ENCODE measurements around the gene KIR2DL1. TPM values are rescaled to one million over a fixed set of nuclear protein-coding genes. Genes with fewer than 3 reads are reported as not detected.
"Not testable (repeated sequence)": the region's sequence is repeated elsewhere in the genome, so short reads cannot be mapped to it uniquely, and the experiment has no call there.

KIR2DL1 gene
- total and polyA plus RNA-seq, 9 of the 15 experiments (the other 6 are each of a cell fraction or from before 2014, with no cell fraction given) = not detected

- intact Hi-C loops (cut with micrococcal nuclease); H3K4me3 ChIP-seq; DNase-seq (ENCODE audit: extremely low read depth in 1 of 4, low spot score in 3 of 4); FAIRE-seq; H3K4me1 ChIP-seq (replicated peaks in 1 of 2; ENCODE audit: control insufficient read depth in 2 of 2, insufficient read depth in 2 of 2, low read length in 2 of 2); H3K27me3 ChIP-seq (ENCODE audit: control insufficient read depth in 2 of 2, insufficient read depth in 2 of 2, low read length in 2 of 2); H3K9me1 ChIP-seq (ENCODE audit: control insufficient read depth, insufficient read depth, low read length); H3K27ac ChIP-seq (ENCODE audit: extremely low read depth, low read depth, low read length); CTCF ChIA-PET (ENCODE audit: low intra/inter-chr PET ratio); H3K4me2 ChIP-seq (ENCODE audit: insufficient read depth, low read length); H3K79me2 ChIP-seq (ENCODE audit: control insufficient read depth, insufficient read depth, low read length); in situ Hi-C loops (cut with MboI); H4K20me1 ChIP-seq (replicated peaks; ENCODE audit: control insufficient read depth, insufficient read depth, low read length); H3K36me3 ChIP-seq (ENCODE audit: control insufficient read depth, insufficient read depth, low read length); H3K9me3 ChIP-seq (replicated peaks; ENCODE audit: control insufficient read depth, insufficient read depth, low read depth, low read length); BruUV-seq (replicated peaks); H3K9ac ChIP-seq (ENCODE audit: insufficient read depth in 1 of 2, low read depth in 2 of 2, low read length in 2 of 2); ATAC-seq; H2AFZ ChIP-seq (ENCODE audit: low read depth, low read length); TF ChIP-seq PBX2 (CRISPR knock-in tag; IDR thresholded peaks at IDR 0.05; ENCODE audit: low read depth): not testable (repeated sequence)
- 0 out of 2 replicates have a peak, but pooled peaks have one; percentile 16 for TF ChIP-seq C11orf30 (IDR thresholded peaks at IDR 0.05; ENCODE audit: low read depth)
- peak; percentile 23 for TF ChIP-seq MEIS2 (IDR thresholded peaks at IDR 0.05; ENCODE audit: partially characterized antibody)
- TF ChIP-seq FOSL1 (tag; conservative IDR thresholded peaks at IDR 0.05) = 0 out of 2 replicates have a peak, but pooled peaks have one; percentile 22
- TF ChIP-seq CEBPB (tag; IDR thresholded peaks at IDR 0.05) = peak; percentile 80
- peak; percentile 61; the same call in 1 of the 2 replicates for TF ChIP-seq PBX2 (tag; conservative IDR thresholded peaks at IDR 0.05; ENCODE audit: low read depth)
- peak; percentile 18; the same call in 1 of the 2 replicates for TF ChIP-seq NFE2 (IDR thresholded peaks at IDR 0.05; ENCODE audit: low read depth)
- 0 out of 2 replicates have a peak, but pooled peaks have one; percentile 25 for TF ChIP-seq MAFG (tag; conservative IDR thresholded peaks at IDR 0.05)
- WGBS (ENCODE audit: insufficient coverage, low coverage, missing lambda C conversion rate) = 4% methylated on average over 8 of the region's 9 CpGs
- POLR2A ChIA-PET = interaction anchor here (0.7 kb wide), 1 partner anchor 260 kb away, joined by 3 read pairs; no protein-coding TSS in a partner anchor
Observed at GRCh38 chr19:54747614-54748322, 21.8 kb upstream of the KIR2DL1 start.

- H4K20me1 ChIP-seq (replicated peaks; ENCODE audit: control insufficient read depth, insufficient read depth, low read length); POLR2A ChIA-PET; H3K27ac ChIP-seq (ENCODE audit: extremely low read depth, low read depth, low read length); H3K79me2 ChIP-seq (ENCODE audit: control insufficient read depth, insufficient read depth, low read length); BruUV-seq (replicated peaks); H3K4me2 ChIP-seq (ENCODE audit: insufficient read depth, low read length); H3K9me1 ChIP-seq (ENCODE audit: control insufficient read depth, insufficient read depth, low read length); in situ Hi-C loops (cut with MboI); DNase-seq (ENCODE audit: extremely low read depth in 1 of 4, low spot score in 3 of 4); CTCF ChIA-PET (ENCODE audit: low intra/inter-chr PET ratio); H3K4me3 ChIP-seq; H3K4me1 ChIP-seq (replicated peaks in 1 of 2; ENCODE audit: control insufficient read depth in 2 of 2, insufficient read depth in 2 of 2, low read length in 2 of 2); ATAC-seq; intact Hi-C loops (cut with micrococcal nuclease); H3K9me3 ChIP-seq (replicated peaks; ENCODE audit: control insufficient read depth, insufficient read depth, low read depth, low read length); H3K27me3 ChIP-seq (ENCODE audit: control insufficient read depth in 2 of 2, insufficient read depth in 2 of 2, low read length in 2 of 2); H2AFZ ChIP-seq (ENCODE audit: low read depth, low read length); FAIRE-seq; H3K36me3 ChIP-seq (ENCODE audit: control insufficient read depth, insufficient read depth, low read length); H3K9ac ChIP-seq (ENCODE audit: insufficient read depth in 1 of 2, low read depth in 2 of 2, low read length in 2 of 2): not testable (repeated sequence)
- 1% methylated on average over 6 of the region's 6 CpGs for WGBS (ENCODE audit: insufficient coverage, low coverage, missing lambda C conversion rate)
Observed at GRCh38 chr19:54750276-54750675, 19.3 kb upstream of the KIR2DL1 start.

All from K562 (cell line).